IMR-90 (cell line): ENCODE results near the gene SLC25A34. TPM values are rescaled to one million over a fixed set of nuclear protein-coding genes. Genes with fewer than 3 reads are reported as not detected.

Experiments used
- polyA plus RNA-seq, 3 experiments: library from polyadenylated mRNA; depleted of rRNA; stranded (reverse); fragments of >200 nt; gene quantifications; 2 replicates each; pipeline ENCODE4 v1.2.3, GENCODE V29; 2012; ENCODE audit warnings: low replicate concordance in 1 of 3
- total RNA-seq: library from RNA; depleted of rRNA; stranded (reverse); fragments of >200 nt; gene quantifications from 2 replicates; pipeline ENCODE4 v1.2.3, GENCODE V29; 2012; rRNA removed

SLC25A34 gene
- total and polyA plus RNA-seq, 2 of the 4 experiments (the other 2 are of a cell fraction): under 0.01 to 0.72 TPM

Other genes with a start within 250 kb of the SLC25A34 start
- 5.3 and 7.0 TPM in 2 replicates for gene CASP9, start 212.0 kb upstream of the SLC25A34 start, total RNA-seq
- 7.8 and 8.3 TPM in 2 replicates for gene CASP9, start 212.0 kb upstream of the SLC25A34 start, polyA plus RNA-seq (2012; rRNA removed)
- 12.5 and 13.1 TPM in 2 replicates for gene DNAJC16, start 209.4 kb upstream of the SLC25A34 start, total RNA-seq
- 6.9 and 8.0 TPM in 2 replicates for gene DNAJC16, start 209.4 kb upstream of the SLC25A34 start, polyA plus RNA-seq (2012; rRNA removed)
- gene AGMAT, start 151.2 kb upstream of the SLC25A34 start, total RNA-seq: 0.18 and 0.28 TPM in 2 replicates
- gene AGMAT, start 151.2 kb upstream of the SLC25A34 start, polyA plus RNA-seq (2012; rRNA removed): 0.20 and 0.26 TPM in 2 replicates
- 8.6 and 13.4 TPM in 2 replicates for gene DDI2, start 118.8 kb upstream of the SLC25A34 start, total RNA-seq
- 3.8 and 6.0 TPM in 2 replicates for gene DDI2, start 118.8 kb upstream of the SLC25A34 start, polyA plus RNA-seq (2012; rRNA removed)
- gene PLEKHM2, start 51.9 kb upstream of the SLC25A34 start, total RNA-seq: 23.1 and 24.7 TPM in 2 replicates
- 48.0 and 51.2 TPM in 2 replicates for gene PLEKHM2, start 51.9 kb upstream of the SLC25A34 start, polyA plus RNA-seq (2012; rRNA removed)
- not detected in 2 replicates for gene TMEM82, start 6.2 kb downstream of the SLC25A34 start, total RNA-seq
- not detected in 2 replicates for gene TMEM82, start 6.2 kb downstream of the SLC25A34 start, polyA plus RNA-seq (2012; rRNA removed)
- gene FBLIM1, start 22.5 kb downstream of the SLC25A34 start, total RNA-seq: 43.6 and 52.2 TPM in 2 replicates
- gene FBLIM1, start 22.5 kb downstream of the SLC25A34 start, polyA plus RNA-seq (2012; rRNA removed): 140 and 159 TPM in 2 replicates
- gene UQCRHL, start 71.4 kb downstream of the SLC25A34 start, total RNA-seq: 1.4 and 2.8 TPM in 2 replicates
- gene UQCRHL, start 71.4 kb downstream of the SLC25A34 start, polyA plus RNA-seq (2012; rRNA removed): 2.4 and 2.6 TPM in 2 replicates
- gene SPEN, start 111.4 kb downstream of the SLC25A34 start, total RNA-seq: 15.8 and 20.3 TPM in 2 replicates
- gene SPEN, start 111.4 kb downstream of the SLC25A34 start, polyA plus RNA-seq (2012; rRNA removed): 7.6 and 9.4 TPM in 2 replicates
- 26.3 and 29.7 TPM in 2 replicates for gene ZBTB17, start 239.8 kb downstream of the SLC25A34 start, total RNA-seq
- 58.2 and 65.5 TPM in 2 replicates for gene ZBTB17, start 239.8 kb downstream of the SLC25A34 start, polyA plus RNA-seq (2012; rRNA removed)